Urinary bladder (tissue), 4 donors: Measurements from ENCODE around the gene IFNA21. TPM values are rescaled to one million over a fixed set of nuclear protein-coding genes. Genes with fewer than 3 reads are reported as not detected.

Experiments used
- DNase-seq: peaks from one replicate; pipeline ENCODE4 v3.0.0-alpha.2; 2015; ENCODE audit errors: extremely low spot score
- H3K27ac ChIP-seq: one replicate; pipeline ENCODE4 v1.5.1; 2013; ENCODE audit warnings: low read depth, mild to moderate bottlenecking, moderate library complexity
- H3K36me3 ChIP-seq: one replicate; pipeline ENCODE4 v1.6.1; 2013; ENCODE audit warnings: mild to moderate bottlenecking, moderate library complexity; ENCODE audit not compliant: insufficient read depth
- H3K4me1 ChIP-seq: one replicate; pipeline ENCODE4 v1.6.1; 2013; ENCODE audit warnings: mild to moderate bottlenecking, moderate library complexity; ENCODE audit not compliant: insufficient read depth
- H3K4me3 ChIP-seq: one replicate; pipeline ENCODE4 v1.5.1; 2013; ENCODE audit warnings: low read depth, low read length
- WGBS: extraction: QIAGEN DNeasy Blood & Tissue Kit; methylation state at CpG from one replicate; pipeline ENCODE4 v1.1.7; 2013; 5-methylcytosine and 5-hydroxymethylcytosine counted together
- polyA plus RNA-seq: library from polyadenylated mRNA; stranded (reverse); fragments of 200-250 nt; gene quantifications from one replicate; pipeline ENCODE4 v1.2.3, GENCODE V29; 2013
- small RNA-seq: library from RNA; depleted of rRNA; stranded (forward); fragments of <200 nt; gene quantifications from one replicate; pipeline ENCODE3, GENCODE V24; 2014
- total RNA-seq: library from RNA; depleted of rRNA; stranded (reverse); fragments of >200 nt; gene quantifications from one replicate; pipeline ENCODE4 v1.2.3, GENCODE V29; 2014
- donor health status: healthy with polysubstance abuse.
- donor health status: healthy.

Gene IFNA21
- total and polyA plus RNA-seq, 2 donors: not detected

DNA sequence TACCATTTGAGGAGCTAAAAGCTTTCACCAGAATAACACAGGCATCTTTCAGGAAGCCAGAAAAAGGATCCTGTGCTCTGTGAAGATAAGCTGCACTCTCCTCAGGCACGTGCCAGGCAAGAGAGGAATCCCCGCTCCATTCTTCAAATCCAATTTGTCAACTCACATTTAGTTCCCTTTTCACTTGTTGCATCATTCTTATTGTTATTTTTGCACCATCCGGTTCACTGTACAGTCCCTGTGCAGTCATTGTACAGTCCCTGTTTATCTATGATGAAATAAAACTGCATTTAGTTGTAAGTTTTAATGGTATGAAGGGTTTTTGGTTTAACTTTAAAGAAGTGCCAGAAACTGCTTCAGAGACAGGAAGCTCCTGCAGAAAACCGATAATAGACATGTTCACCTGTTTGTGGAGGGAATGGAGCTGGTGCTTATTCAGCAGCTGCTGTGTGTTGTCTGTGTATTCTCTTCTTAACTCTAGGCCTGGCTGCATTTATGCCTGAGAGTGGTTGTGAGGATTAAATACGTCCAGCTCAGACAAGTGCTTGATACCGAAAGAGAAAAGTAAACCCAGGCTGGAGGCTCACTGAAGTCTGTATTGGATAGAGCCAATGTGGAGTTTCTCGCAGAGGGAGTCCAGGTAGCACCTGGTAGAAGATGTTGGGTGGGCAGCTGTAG, 47.2 kb downstream of the IFNA21 start:
- no peak overlapping the region for H3K27ac ChIP-seq
- H3K4me3 ChIP-seq: no peak overlapping the region
- no peaks in the 10 kb centered on the region for H3K36me3 ChIP-seq
- no peak for DNase-seq
- no peaks in the 10 kb centered on the region for H3K4me1 ChIP-seq
- WGBS: 61% methylated on average over 7 of the region's 7 CpGs

Small RNA genes within 50 kb of the gene (small RNA-seq; reads per million reads assigned to genes)
- not detected for gene RF00019

Other genes with a start within 250 kb of the IFNA21 start
- 14.5 TPM for gene HACD4, start 135.0 kb downstream of the IFNA21 start, total RNA-seq
- 3.8 TPM for gene HACD4, start 135.0 kb downstream of the IFNA21 start, polyA plus RNA-seq
- not detected for gene IFNB1, start 88.7 kb downstream of the IFNA21 start, total RNA-seq
- gene IFNB1, start 88.7 kb downstream of the IFNA21 start, polyA plus RNA-seq: not detected
- gene IFNW1, start 24.8 kb downstream of the IFNA21 start, total RNA-seq: not detected
- gene IFNW1, start 24.8 kb downstream of the IFNA21 start, polyA plus RNA-seq: not detected
- not detected for gene IFNA4, start 20.9 kb upstream of the IFNA21 start, total RNA-seq
- not detected for gene IFNA4, start 20.9 kb upstream of the IFNA21 start, polyA plus RNA-seq
- not detected for gene IFNA7, start 35.5 kb upstream of the IFNA21 start, total RNA-seq
- not detected for gene IFNA7, start 35.5 kb upstream of the IFNA21 start, polyA plus RNA-seq
- gene IFNA10, start 40.5 kb upstream of the IFNA21 start, total RNA-seq: not detected
- not detected for gene IFNA10, start 40.5 kb upstream of the IFNA21 start, polyA plus RNA-seq
- gene IFNA16, start 50.7 kb upstream of the IFNA21 start, total RNA-seq: not detected
- gene IFNA16, start 50.7 kb upstream of the IFNA21 start, polyA plus RNA-seq: not detected
- gene IFNA17, start 61.6 kb upstream of the IFNA21 start, total RNA-seq: not detected
- not detected for gene IFNA17, start 61.6 kb upstream of the IFNA21 start, polyA plus RNA-seq
- gene IFNA14, start 73.3 kb upstream of the IFNA21 start, total RNA-seq: not detected
- gene IFNA14, start 73.3 kb upstream of the IFNA21 start, polyA plus RNA-seq: not detected
- gene IFNA5, start 138.7 kb upstream of the IFNA21 start, total RNA-seq: not detected
- not detected for gene IFNA5, start 138.7 kb upstream of the IFNA21 start, polyA plus RNA-seq
- gene KLHL9, start 168.7 kb upstream of the IFNA21 start, total RNA-seq: 45.7 TPM
- gene KLHL9, start 168.7 kb upstream of the IFNA21 start, polyA plus RNA-seq: 15.3 TPM
- gene IFNA6, start 184.2 kb upstream of the IFNA21 start, total RNA-seq: not detected
- gene IFNA6, start 184.2 kb upstream of the IFNA21 start, polyA plus RNA-seq: not detected
- gene IFNA13, start 201.4 kb upstream of the IFNA21 start, total RNA-seq: not detected
- not detected for gene IFNA13, start 201.4 kb upstream of the IFNA21 start, polyA plus RNA-seq
- gene IFNA2, start 218.7 kb upstream of the IFNA21 start, total RNA-seq: not detected
- not detected for gene IFNA2, start 218.7 kb upstream of the IFNA21 start, polyA plus RNA-seq
- not detected for gene IFNA8, start 242.5 kb upstream of the IFNA21 start, total RNA-seq
- gene IFNA8, start 242.5 kb upstream of the IFNA21 start, polyA plus RNA-seq: not detected